H9 (cell line): ENCODE data around the gene KCNMB4. TPM values are rescaled to one million over a fixed set of nuclear protein-coding genes. Genes with fewer than 3 reads are reported as not detected.
A peak's percentile ranks its signal among the peaks of the same experiment; 100 is the strongest.

Experiments used
- DNase-seq: peaks from one replicate; pipeline ENCODE4 v3.0.0-alpha.2; 2017
- H2AFZ ChIP-seq: one replicate; pipeline ENCODE4 v1.6.1; 2013; ENCODE audit warnings: mild to moderate bottlenecking, low read length, control low read depth, moderate library complexity
- H2AK5ac ChIP-seq: 2 replicates; pipeline ENCODE4 v1.6.1; 2013; ENCODE audit warnings: low read length, control low read depth, mixed read lengths; ENCODE audit not compliant: insufficient read length
- H2BK120ac ChIP-seq: one replicate; pipeline ENCODE4 v1.6.1; 2013; ENCODE audit warnings: low read depth, mild to moderate bottlenecking, low read length, control low read depth, inconsistent platforms; ENCODE audit not compliant: poor library complexity, severe bottlenecking
- H2BK12ac ChIP-seq: 2 replicates; pipeline ENCODE4 v1.6.1; 2013; ENCODE audit warnings: low read length, control low read depth, mixed read lengths, low read depth; ENCODE audit not compliant: insufficient read length
- H2BK15ac ChIP-seq: 2 replicates; pipeline ENCODE4 v1.6.1; 2013; ENCODE audit warnings: low read depth, low read length, control low read depth
- H2BK20ac ChIP-seq: one replicate; pipeline ENCODE4 v1.6.1; 2013; ENCODE audit warnings: low read depth, mild to moderate bottlenecking, low read length, control low read depth, inconsistent platforms; ENCODE audit not compliant: poor library complexity, severe bottlenecking
- H2BK5ac ChIP-seq: 2 replicates; pipeline ENCODE4 v1.6.1; 2013; ENCODE audit warnings: low read length, control low read depth, mixed read lengths; ENCODE audit not compliant: insufficient read length
- H3K14ac ChIP-seq: 2 replicates; pipeline ENCODE4 v1.6.1; 2013; ENCODE audit warnings: low read length, control low read depth; ENCODE audit not compliant: insufficient read depth
- H3K18ac ChIP-seq: 2 replicates; pipeline ENCODE4 v1.6.1; 2013; ENCODE audit warnings: low read depth, mild to moderate bottlenecking, mixed read lengths, low read length, control low read depth; ENCODE audit not compliant: insufficient read length
- H3K23ac ChIP-seq: 2 replicates; pipeline ENCODE4 v1.6.1; 2013; ENCODE audit warnings: low read length, control low read depth, mixed read lengths, low read depth; ENCODE audit not compliant: insufficient read length
- H3K23me2 ChIP-seq: 2 replicates; pipeline ENCODE4 v1.6.1; 2013; ENCODE audit warnings: low read depth, mild to moderate bottlenecking, mixed read lengths, low read length, control low read depth; ENCODE audit not compliant: insufficient read length, poor library complexity, severe bottlenecking
- H3K27ac ChIP-seq: 2 replicates; pipeline ENCODE4 v1.5.1; 2013; ENCODE audit warnings: low read length, control low read depth, mixed read lengths, low read depth; ENCODE audit not compliant: insufficient read length
- H3K27me3 ChIP-seq: 2 replicates; pipeline ENCODE4 v1.6.1; 2013; ENCODE audit warnings: low read length, control low read depth, inconsistent platforms; ENCODE audit not compliant: insufficient read depth
- H3K4ac ChIP-seq: 2 replicates; pipeline ENCODE4 v1.6.1; 2013; ENCODE audit warnings: low read depth, mild to moderate bottlenecking, control low read depth, inconsistent platforms, low read length, moderate library complexity
- H3K4me1 ChIP-seq: 2 replicates; pipeline ENCODE4 v1.6.1; 2013; ENCODE audit warnings: low read length, control low read depth, inconsistent platforms; ENCODE audit not compliant: insufficient read depth
- H3K4me2 ChIP-seq: 2 replicates; pipeline ENCODE4 v1.6.1; 2013; ENCODE audit warnings: low read length, control low read depth, mixed read lengths; ENCODE audit not compliant: insufficient read length, insufficient read depth
- H3K56ac ChIP-seq: 2 replicates; pipeline ENCODE4 v1.6.1; 2013; ENCODE audit warnings: low read depth, mild to moderate bottlenecking, mixed read lengths, low read length, control low read depth; ENCODE audit not compliant: insufficient read length
- H3K79me1 ChIP-seq: 2 replicates; pipeline ENCODE4 v1.6.1; 2013; ENCODE audit warnings: low read depth, mild to moderate bottlenecking, moderate library complexity, low read length, control low read depth, inconsistent platforms; ENCODE audit not compliant: insufficient read depth, poor library complexity, severe bottlenecking
- H3K79me2 ChIP-seq: 2 replicates; pipeline ENCODE4 v1.6.1; 2013; ENCODE audit warnings: low read length, control low read depth, inconsistent platforms; ENCODE audit not compliant: insufficient read depth
- H3K9ac ChIP-seq: 2 replicates; pipeline ENCODE4 v1.6.1; 2013; ENCODE audit warnings: low read length, control low read depth, mixed read lengths; ENCODE audit not compliant: insufficient read length; ENCODE audit errors: extremely low read depth
- H3K9me3 ChIP-seq: one replicate; pipeline ENCODE4 v1.6.1; 2013; ENCODE audit warnings: low read depth, low read length, inconsistent platforms; ENCODE audit not compliant: control insufficient read depth
- H3T11ph ChIP-seq: one replicate; pipeline ENCODE4 v1.6.1; 2013; ENCODE audit warnings: mild to moderate bottlenecking, low read length, control low read depth, inconsistent platforms
- H4K20me1 ChIP-seq: one replicate; pipeline ENCODE4 v1.6.1; 2013; ENCODE audit not compliant: control insufficient read depth, insufficient read length, insufficient read depth
- H4K5ac ChIP-seq: 2 replicates; pipeline ENCODE4 v1.6.1; 2013; ENCODE audit warnings: low read depth, mild to moderate bottlenecking, mixed read lengths, low read length, control low read depth; ENCODE audit not compliant: insufficient read length
- H4K8ac ChIP-seq: replicated peaks from 2 replicates; pipeline ENCODE4 v1.6.1; 2013; ENCODE audit warnings: low read length, control low read depth, mixed read lengths, low read depth; ENCODE audit not compliant: insufficient read length
- H4K91ac ChIP-seq: 2 replicates; pipeline ENCODE4 v1.6.1; 2013; ENCODE audit warnings: low read depth, mild to moderate bottlenecking, moderate library complexity, mixed read lengths, low read length, control low read depth; ENCODE audit not compliant: insufficient read length
- H3K27ac Mint-ChIP-seq, 3 experiments: 2 replicates in 2 of 3; 3 replicates in 1 of 3; pipeline ENCODE4 v1.8.0; 2020 to 2021; ENCODE audit warnings: mixed read lengths in 3 of 3, mild to moderate bottlenecking in 1 of 3, moderate library complexity in 1 of 3
- H3K27me3 Mint-ChIP-seq: 2 replicates; pipeline ENCODE4 v1.8.0; 2021; ENCODE audit warnings: low read depth, mild to moderate bottlenecking, moderate library complexity, mixed read lengths
- H3K36me3 Mint-ChIP-seq, 3 experiments: 2 replicates in 2 of 3; 3 replicates in 1 of 3; pipeline ENCODE4 v1.8.0; 2020 to 2021; ENCODE audit warnings: low read depth in 3 of 3, mixed read lengths in 3 of 3; ENCODE audit not compliant: insufficient read depth in 1 of 3
- H3K4me1 Mint-ChIP-seq, 2 experiments: 2 replicates each; pipeline ENCODE4 v1.8.0; 2020; ENCODE audit warnings: mixed read lengths in 2 of 2
- H3K4me3 Mint-ChIP-seq, 2 experiments: 2 replicates in 1 of 2; 3 replicates in 1 of 2; pipeline ENCODE4 v1.8.0; 2020 to 2021; ENCODE audit warnings: mild to moderate bottlenecking in 2 of 2, mixed read lengths in 2 of 2, moderate library complexity in 1 of 2
- H3K9me3 Mint-ChIP-seq, 2 experiments: 2 replicates in 1 of 2; 3 replicates in 1 of 2; pipeline ENCODE4 v1.8.0; 2020; ENCODE audit warnings: mild to moderate bottlenecking in 2 of 2, mixed read lengths in 2 of 2, moderate library complexity in 1 of 2
- WGBS: extraction: QIAGEN DNeasy Blood & Tissue Kit; methylation state at CpG from one replicate; pipeline ENCODE4 v1.1.7; 2013; ENCODE audit warnings: missing lambda C conversion rate, low lambda C conversion rate, mixed read lengths; ENCODE audit not compliant: insufficient read length; ENCODE audit errors: extremely low coverage; 5-methylcytosine and 5-hydroxymethylcytosine counted together
- total RNA-seq: library from RNA; stranded (reverse); gene quantifications from 2 replicates; pipeline ENCODE4 v1.2.1, GENCODE V29; 2021
- TF ChIP-seq, protein P1 (sequence below): fragments of 200-600 bp; sonication (generic); conservative IDR thresholded peaks from 3 replicates; pipeline ENCODE4 v1.8.0; 2021; ENCODE audit warnings: antibody characterized with exemption, mild to moderate bottlenecking

Gene KCNMB4
- total RNA-seq, 1 experiment from 2014 or later: 16.2 TPM

DNA sequence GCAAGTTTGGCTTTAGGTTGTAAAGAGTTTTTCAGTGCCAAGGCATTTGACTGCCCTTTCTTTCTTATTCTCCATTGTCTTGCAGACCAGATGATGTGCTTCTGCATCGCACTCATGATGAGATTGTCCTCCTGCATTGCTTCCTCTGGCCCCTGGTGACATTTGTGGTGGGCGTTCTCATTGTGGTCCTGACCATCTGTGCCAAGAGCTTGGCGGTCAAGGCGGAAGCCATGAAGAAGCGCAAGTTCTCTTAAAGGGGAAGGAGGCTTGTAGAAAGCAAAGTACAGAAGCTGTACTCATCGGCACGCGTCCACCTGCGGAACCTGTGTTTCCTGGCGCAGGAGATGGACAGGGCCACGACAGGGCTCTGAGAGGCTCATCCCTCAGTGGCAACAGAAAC, 64.3 kb downstream of the KCNMB4 start:
- Mint-ChIP-seq H3K27ac (peak overlapping the region in 1 of 3 experiments; percentile 88; a peak in 2 of 7 replicates), H3K36me3 (peaks cover 7 to 46% (median 16%) of the 10 kb centered on the region in 3 experiments), H3K4me1 (no peaks in the 10 kb centered on the region), H3K27me3 (no peaks in the 10 kb centered on the region), H3K4me3 (no peak overlapping the region), H3K9me3 (peaks cover 0 to 5% of the 10 kb centered on the region in 2 experiments; a peak in 3 of 5 replicates)
- no CpG with 5 or more reads among the region's 11 CpGs for WGBS
- Histone ChIP-seq H2BK15ac (no peak overlapping the region), H2AFZ (peak overlapping the region; percentile 22), H3K9me3 (no peaks in the 10 kb centered on the region), H3K9ac (no peak overlapping the region), H2BK12ac (no peak overlapping the region), H2AK5ac (no peak overlapping the region), H3K79me2 (no peaks in the 10 kb centered on the region), H4K5ac (no peak overlapping the region), H3K4me2 (no peak overlapping the region), H3K79me1 (no peaks in the 10 kb centered on the region), H3K4me1 (no peaks in the 10 kb centered on the region), H2BK5ac (no peak overlapping the region), H4K8ac (no peak overlapping the region), H3K4ac (no peak overlapping the region), H3K27ac (no peak overlapping the region), H4K91ac (no peak overlapping the region), H3K56ac (no peak overlapping the region), H3K18ac (no peak overlapping the region), H4K20me1 (no peaks in the 10 kb centered on the region), H3K23me2 (no peaks in the 10 kb centered on the region), H3T11ph (no peak overlapping the region), H3K27me3 (no peaks in the 10 kb centered on the region), H2BK120ac (no peak overlapping the region), H2BK20ac (no peak overlapping the region), H3K23ac (no peak overlapping the region), H3K14ac (no peak overlapping the region)
- TF ChIP-seq, protein P1, sequence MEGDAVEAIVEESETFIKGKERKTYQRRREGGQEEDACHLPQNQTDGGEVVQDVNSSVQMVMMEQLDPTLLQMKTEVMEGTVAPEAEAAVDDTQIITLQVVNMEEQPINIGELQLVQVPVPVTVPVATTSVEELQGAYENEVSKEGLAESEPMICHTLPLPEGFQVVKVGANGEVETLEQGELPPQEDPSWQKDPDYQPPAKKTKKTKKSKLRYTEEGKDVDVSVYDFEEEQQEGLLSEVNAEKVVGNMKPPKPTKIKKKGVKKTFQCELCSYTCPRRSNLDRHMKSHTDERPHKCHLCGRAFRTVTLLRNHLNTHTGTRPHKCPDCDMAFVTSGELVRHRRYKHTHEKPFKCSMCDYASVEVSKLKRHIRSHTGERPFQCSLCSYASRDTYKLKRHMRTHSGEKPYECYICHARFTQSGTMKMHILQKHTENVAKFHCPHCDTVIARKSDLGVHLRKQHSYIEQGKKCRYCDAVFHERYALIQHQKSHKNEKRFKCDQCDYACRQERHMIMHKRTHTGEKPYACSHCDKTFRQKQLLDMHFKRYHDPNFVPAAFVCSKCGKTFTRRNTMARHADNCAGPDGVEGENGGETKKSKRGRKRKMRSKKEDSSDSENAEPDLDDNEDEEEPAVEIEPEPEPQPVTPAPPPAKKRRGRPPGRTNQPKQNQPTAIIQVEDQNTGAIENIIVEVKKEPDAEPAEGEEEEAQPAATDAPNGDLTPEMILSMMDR: no peak
- no peak for DNase-seq
